HCT116 (cell line): ENCODE data around the gene ACTR1A. TPM values are rescaled to one million over a fixed set of nuclear protein-coding genes. Genes with fewer than 3 reads are reported as not detected.

Experiments used
- ATAC-seq: fragments of 200-7000 bp; cut with Tn5 transposase; 2 replicates; pipeline ENCODE4 v1.9.1; 2020; ENCODE audit warnings: mild to moderate bottlenecking, moderate library complexity
- BruUV-seq: library from RNA; stranded (reverse); fragments of 400-500 nt; replicated peaks from 2 replicates; lab custom pipeline; 2021; lab: Mats Ljungman, UMichigan
- CTCF ChIA-PET: fragments of 300-600 bp; sonication (Branson Sonifier 250); formaldehyde crosslinking; loops from one replicate; lab custom pipeline; 2021; ENCODE audit warnings: antibody characterized with exemption; lab: Charles Lee
- POLR2A ChIA-PET: fragments of 300-600, 350-600 bp; sonication (Branson Sonifier 250); formaldehyde crosslinking; loops from one replicate; lab custom pipeline; 2021; ENCODE audit warnings: antibody characterized with exemption; lab: Charles Lee
- RAD21 ChIA-PET, 2 experiments: fragments of 300-600 bp; sonication (Branson Sonifier 250); formaldehyde crosslinking; loops; one replicate each; lab custom pipeline; 2023; ENCODE audit warnings: low total read pairs in 2 of 2; ENCODE audit not compliant: uncharacterized antibody in 2 of 2, unreplicated experiment in 2 of 2, low non-redundant PET in 1 of 2; lab: Charles Lee
- DNase-seq: peaks from one replicate; pipeline ENCODE4 v3.0.0-alpha.2; 2010; ENCODE audit warnings: low read depth, low spot score
- H2AFZ ChIP-seq: fragments of 200-600 bp; shearing (Covaris generic), sonication (generic); 2 replicates; pipeline ENCODE4 v1.6.1; 2017; ENCODE audit warnings: low read depth, mixed run types, mixed read lengths, antibody characterized with exemption, low read length; ENCODE audit not compliant: poor library complexity, severe bottlenecking
- H3K27ac ChIP-seq: 2 replicates; pipeline ENCODE4 v1.5.1; 2012; ENCODE audit warnings: low read depth, low read length
- H3K27me3 ChIP-seq: fragments of 200-600 bp; sonication (generic); 2 replicates; pipeline ENCODE4 v1.6.1; 2016; ENCODE audit warnings: mixed run types, low read length, mixed read lengths; ENCODE audit not compliant: insufficient read depth
- H3K36me3 ChIP-seq, 2 experiments: fragments of 200-500 bp in 1 of 2; fragments of 200-600 bp in 1 of 2; sonication (Bioruptor generic) in 1 of 2; sonication (generic) in 1 of 2; 2 replicates each; pipeline versions ENCODE4 v1.5.1 to v1.6.1; 2014 to 2016; ENCODE audit warnings: low read length in 2 of 2, inconsistent platforms in 1 of 2, mixed read lengths in 1 of 2, mixed run types in 1 of 2; ENCODE audit not compliant: insufficient read depth in 2 of 2, control insufficient read depth in 1 of 2
- H3K4me1 ChIP-seq, 2 experiments: fragments of 200-600 bp in 1 of 2; sonication (generic) in 1 of 2; 2 replicates each; pipeline versions ENCODE4 v1.5.1 to v1.6.1; 2012 to 2017; ENCODE audit warnings: low read length in 2 of 2, inconsistent platforms in 1 of 2, mild to moderate bottlenecking in 1 of 2, mixed read lengths in 1 of 2, mixed run types in 1 of 2, moderate library complexity in 1 of 2; ENCODE audit not compliant: insufficient read depth in 2 of 2, control insufficient read depth in 1 of 2
- H3K4me2 ChIP-seq: fragments of 200-600 bp; sonication (generic); 2 replicates; pipeline ENCODE4 v1.6.1; 2017; ENCODE audit warnings: mixed run types, low read length, mixed read lengths
- H3K4me3 ChIP-seq, 2 experiments: fragments of 200-600 bp in 1 of 2; sonication (generic) in 1 of 2; replicated peaks in 1 of 2; 2 replicates each; pipeline ENCODE4 v1.5.1; 2011 to 2016; ENCODE audit warnings: low read length in 2 of 2, control low read depth in 1 of 2, low read depth in 1 of 2, mild to moderate bottlenecking in 1 of 2, mixed read lengths in 1 of 2, mixed run types in 1 of 2
- H3K79me2 ChIP-seq: fragments of 200-600 bp; sonication (generic); 2 replicates; pipeline ENCODE4 v1.6.1; 2017; ENCODE audit warnings: mild to moderate bottlenecking, mixed run types, low read length, moderate library complexity, mixed read lengths; ENCODE audit not compliant: insufficient read depth
- H3K9ac ChIP-seq: fragments of 200-600 bp; sonication (generic); 2 replicates; pipeline ENCODE4 v1.6.1; 2016; ENCODE audit warnings: low read length, mixed read lengths
- H3K9me2 ChIP-seq: fragments of 200-600 bp; sonication (generic), shearing (Covaris generic); 2 replicates; pipeline ENCODE4 v1.6.1; 2017; ENCODE audit warnings: mixed run types, mild to moderate bottlenecking, moderate library complexity; ENCODE audit not compliant: insufficient read depth
- H3K9me3 ChIP-seq, 2 experiments: fragments of 200-500 bp in 1 of 2; fragments of 200-600 bp in 1 of 2; sonication (Bioruptor generic) in 1 of 2; sonication (generic) in 1 of 2; 2 replicates each; pipeline ENCODE4 v1.6.1; 2014 to 2017; ENCODE audit warnings: low read length in 2 of 2, mixed read lengths in 2 of 2, inconsistent platforms in 1 of 2, low read depth in 1 of 2, mild to moderate bottlenecking in 1 of 2, mixed run types in 1 of 2, moderate library complexity in 1 of 2; ENCODE audit not compliant: control insufficient read depth in 1 of 2, insufficient read depth in 1 of 2
- H4K20me1 ChIP-seq: fragments of 200-600 bp; sonication (generic), shearing (Covaris generic); 2 replicates; pipeline ENCODE4 v1.6.1; 2017; ENCODE audit warnings: mixed run types, mild to moderate bottlenecking, moderate library complexity; ENCODE audit not compliant: insufficient read depth
- CBX3 ChIP-seq: IDR thresholded peaks from 2 replicates; pipeline ENCODE4 v1.6.1; 2012; ENCODE audit warnings: low read depth
- CTCF ChIP-seq, 3 experiments: fragments of 200-600 bp in 1 of 3; sonication (generic) in 1 of 3; IDR thresholded peaks in 2 of 3; conservative IDR thresholded peaks in 1 of 3; 2 replicates each; pipeline ENCODE4 v1.5.1; 2012 to 2017; ENCODE audit warnings: low read depth in 2 of 3, low read length in 2 of 3, antibody characterized with exemption in 1 of 3, borderline replicate concordance in 1 of 3, control low read depth in 1 of 3, mild to moderate bottlenecking in 1 of 3, mixed read lengths in 1 of 3, mixed run types in 1 of 3, moderate library complexity in 1 of 3; ENCODE audit not compliant: insufficient read depth in 1 of 3
- EZH2phosphoT487 ChIP-seq: fragments of 200-600 bp; IDR thresholded peaks from 2 replicates; pipeline ENCODE4 v1.6.1; 2018; ENCODE audit warnings: antibody characterized with exemption, borderline replicate concordance
- MAX ChIP-seq: IDR thresholded peaks from 2 replicates; pipeline ENCODE4 v1.6.1; 2012
- SIN3A ChIP-seq: IDR thresholded peaks from 2 replicates; pipeline ENCODE4 v1.6.1; 2012; ENCODE audit warnings: low read depth
- TCF7L2 ChIP-seq: IDR thresholded peaks from 2 replicates; pipeline ENCODE4 v1.7.0; 2011; ENCODE audit warnings: borderline replicate concordance, inconsistent platforms; ENCODE audit not compliant: insufficient read depth, insufficient read length; ENCODE audit errors: extremely low read depth
- intact Hi-C: fragments of 100-400 bp; cut with micrococcal nuclease; formaldehyde crosslinking; loops from 2 replicates; pipeline ENCODE4 v1.10.0; 2022
- total RNA-seq: library from RNA; stranded (reverse); gene quantifications from one replicate; pipeline ENCODE4 v1.2.1, GENCODE V29; 2021; ENCODE audit not compliant: unreplicated experiment

Gene ACTR1A
- total RNA-seq, 1 experiment from 2014 or later, result 94.2 TPM

GRCh38 chr10:102465466-102465865 lies 37.0 kb downstream of the ACTR1A start:
- Histone ChIP-seq H3K27ac (no peak overlapping the region), H4K20me1 (no peaks in the 10 kb centered on the region), H3K4me2 (no peak overlapping the region), H3K9me3 (no peaks in the 10 kb centered on the region), H3K79me2 (peaks cover 38% of the 10 kb centered on the region; the same call in 1 of the 2 replicates), H3K4me1 (peaks cover 35 to 49% of the 10 kb centered on the region in 2 experiments), H3K9me2 (no peaks in the 10 kb centered on the region), H3K27me3 (no peaks in the 10 kb centered on the region), H3K4me3 (no peak overlapping the region), H3K36me3 (peaks cover 0 to 2% of the 10 kb centered on the region in 2 experiments; a peak in 1 of 4 replicates), H2AFZ (no peak overlapping the region), H3K9ac (no peak overlapping the region)
- ChIA-PET RAD21 (no interaction called here), POLR2A (interaction anchor here (0.8 kb wide), 1 partner anchor 15 kb away, joined by 4 read pairs; the partner anchor contains the start of gene C10orf95), CTCF (interaction anchor here (1.3 kb wide), 1 partner anchor 118 kb away, joined by 6 read pairs; no protein-coding TSS in a partner anchor)
- ATAC-seq (no peak), DNase-seq (no peak)
- intact Hi-C loops, result no loop called here
- no TSS peak for BruUV-seq
- no peak for TF ChIP-seq MAX
- TF ChIP-seq SIN3A, result no peak
- TF ChIP-seq TCF7L2, result no peak
- TF ChIP-seq EZH2phosphoT487, result no peak

DNA sequence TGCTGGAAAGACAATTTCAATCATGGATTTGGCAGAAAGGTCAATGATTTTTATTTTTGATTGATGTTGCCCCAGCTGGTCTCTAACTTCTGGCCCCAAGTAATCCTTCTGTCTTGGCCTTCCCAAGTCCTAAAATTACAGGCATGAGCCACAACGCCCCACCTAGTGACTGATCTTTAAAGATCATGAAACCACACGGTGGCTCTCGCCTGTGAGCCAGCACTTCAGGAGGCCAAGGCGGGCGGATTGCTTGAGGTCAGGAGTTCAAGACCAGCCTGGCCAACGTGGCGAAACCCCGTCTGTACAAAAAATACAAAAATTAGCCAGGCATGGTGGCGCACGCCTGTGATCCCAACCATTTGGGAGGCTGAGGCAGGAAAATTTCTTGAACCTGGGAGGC lies 38.5 kb downstream of the ACTR1A start:
- Histone ChIP-seq H3K4me1 (peaks cover 35 to 49% of the 10 kb centered on the region in 2 experiments), H3K9me2 (no peaks in the 10 kb centered on the region), H3K27ac (peak overlapping the region; percentile 59), H3K9me3 (no peaks in the 10 kb centered on the region), H3K79me2 (peaks cover 38% of the 10 kb centered on the region; the same call in 1 of the 2 replicates), H3K27me3 (no peaks in the 10 kb centered on the region), H2AFZ (no peak overlapping the region), H3K9ac (peak overlapping the region; percentile 84), H4K20me1 (no peaks in the 10 kb centered on the region), H3K4me2 (peak overlapping the region; percentile 93), H3K36me3 (no peaks in the 10 kb centered on the region; a peak in 1 of 4 replicates), H3K4me3 (peak overlapping the region; percentile 31 to 72)
- BruUV-seq, result TSS peak; percentile 28
- intact Hi-C loops, result loop anchor here (5.0 kb wide), 2 partner anchors 42 to 232 kb away; partner anchors contain the start of gene FBXL15
- no peak for TF ChIP-seq CBX3
- peak in 1 of 3 experiments; percentile 17; a peak in 2 of 6 replicates for TF ChIP-seq CTCF (IDR thresholded peaks at IDR 0.05 in 2 of 3, conservative IDR thresholded peaks at IDR 0.05 in 1 of 3; ENCODE audit: borderline replicate concordance in 1 of 3, insufficient read depth in 1 of 3, low read depth in 2 of 3, low read length in 2 of 3)
- ATAC-seq (peak; percentile 18; the same call in 1 of the 2 replicates), DNase-seq (no peak)
- ChIA-PET CTCF (interaction anchor here (0.7 to 1.4 kb wide), 2 partner anchors 59 to 120 kb away, joined by 3 read pairs; no protein-coding TSS in a partner anchor), POLR2A (interaction anchor here (0.9 kb wide), 1 partner anchor 14 kb away, joined by 3 read pairs; no protein-coding TSS in a partner anchor), RAD21 (interaction anchor here in 1 of 2 experiments (0.6 kb wide), 1 partner anchor 11 kb away, joined by 3 read pairs; no protein-coding TSS in a partner anchor)
